A673 (cell line): ENCODE results near the gene SOX11. TPM values are rescaled to one million over a fixed set of nuclear protein-coding genes. Genes with fewer than 3 reads are reported as not detected.

ENCODE experiments used
- BruUV-seq: library from RNA; stranded (reverse); fragments of 400-500 nt; replicated peaks from 2 replicates; lab custom pipeline; 2021; lab: Mats Ljungman, UMichigan
- CTCF ChIA-PET: fragments of 300-600 bp; sonication (Branson Sonifier 250); formaldehyde crosslinking; loops from one replicate; lab custom pipeline; 2022; ENCODE audit warnings: antibody characterized with exemption; lab: Charles Lee
- POLR2A ChIA-PET: fragments of 300-600 bp; sonication (Branson Sonifier 250); formaldehyde crosslinking; loops from one replicate; lab custom pipeline; 2022; ENCODE audit warnings: antibody characterized with exemption; ENCODE audit not compliant: low non-redundant PET; lab: Charles Lee
- DNase-seq: peaks from one replicate; pipeline ENCODE4 v3.0.0-alpha.2; 2015; ENCODE audit warnings: low spot score
- H3K27ac ChIP-seq: fragments of 200-600 bp; sonication (generic); 2 replicates; pipeline ENCODE4 v1.5.1; 2016; ENCODE audit warnings: mixed run types, low read depth, mild to moderate bottlenecking, mixed read lengths, antibody characterized with exemption, low read length; ENCODE audit not compliant: poor library complexity, severe bottlenecking
- H3K27me3 ChIP-seq: fragments of 200-600 bp; sonication (generic); replicated peaks from 2 replicates; pipeline ENCODE4 v1.6.1; 2017; ENCODE audit warnings: mixed run types, low read depth, mild to moderate bottlenecking, mixed read lengths, antibody characterized with exemption, low read length; ENCODE audit not compliant: insufficient read depth, poor library complexity
- H3K36me3 ChIP-seq: fragments of 200-600 bp; sonication (generic); 2 replicates; pipeline ENCODE4 v1.6.1; 2016; ENCODE audit warnings: mixed run types, mild to moderate bottlenecking, mixed read lengths, antibody characterized with exemption, low read length; ENCODE audit not compliant: insufficient read depth, poor library complexity, severe bottlenecking
- H3K4me1 ChIP-seq: fragments of 200-600 bp; sonication (generic); 2 replicates; pipeline ENCODE4 v1.6.1; 2017; ENCODE audit warnings: mixed run types, mild to moderate bottlenecking, mixed read lengths, antibody characterized with exemption, low read length; ENCODE audit not compliant: insufficient read depth, poor library complexity, severe bottlenecking
- H3K4me3 ChIP-seq: fragments of 200-600 bp; sonication (generic); 2 replicates; pipeline ENCODE4 v1.5.1; 2016; ENCODE audit warnings: low read depth, mixed run types, mild to moderate bottlenecking, mixed read lengths, low read length; ENCODE audit not compliant: poor library complexity, severe bottlenecking
- H3K9me3 ChIP-seq: fragments of 200-600 bp; sonication (generic); 2 replicates; pipeline ENCODE4 v1.6.1; 2016; ENCODE audit warnings: mixed run types, low read depth, mild to moderate bottlenecking, mixed read lengths, antibody characterized with exemption, low read length; ENCODE audit not compliant: poor library complexity, severe bottlenecking
- EZH2 ChIP-seq: fragments of 200-600 bp; sonication (generic); IDR thresholded peaks from 2 replicates; pipeline ENCODE4 v1.6.1; 2017; ENCODE audit warnings: borderline replicate concordance, low read depth, mild to moderate bottlenecking, mixed read lengths, antibody characterized with exemption, low read length; ENCODE audit not compliant: poor library complexity, severe bottlenecking
- intact Hi-C: fragments of 100-400 bp; cut with micrococcal nuclease; formaldehyde crosslinking; loops from one replicate; pipeline ENCODE4 v1.10.0; 2022; ENCODE audit not compliant: unreplicated experiment
- total RNA-seq: library from RNA; stranded (reverse); gene quantifications from 2 replicates; pipeline ENCODE4 v1.2.3, GENCODE V29; 2021
- TF ChIP-seq, protein P1 (sequence below): fragments of 300-800, 200-600 bp; sonication (generic); conservative IDR thresholded peaks from 2 replicates; pipeline ENCODE4 v1.5.1; 2017; ENCODE audit warnings: low read depth, mild to moderate bottlenecking, antibody characterized with exemption, low read length, moderate library complexity, mixed read lengths

SOX11 gene
- total RNA-seq, 1 experiment from 2014 or later: 73.9 TPM

DNA sequence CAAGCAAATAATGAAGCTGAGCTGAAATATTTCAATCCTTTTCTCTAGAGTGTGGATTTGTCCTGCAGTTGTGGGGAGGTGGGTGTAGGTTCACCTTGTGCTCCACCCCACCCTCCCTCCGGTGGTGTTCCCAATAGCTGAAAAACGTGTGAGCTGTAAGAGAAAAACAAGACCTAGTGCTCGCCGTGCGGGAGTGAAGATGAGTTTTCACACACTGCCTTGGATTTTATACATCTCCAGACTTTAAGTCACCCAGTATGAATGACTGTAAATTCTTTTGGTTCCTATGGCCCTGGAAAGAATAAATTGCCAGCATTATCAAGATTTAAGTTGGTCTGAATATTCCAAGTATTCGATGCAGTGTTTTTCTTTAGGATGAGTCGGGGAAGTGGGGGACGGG, 1.9 kb upstream of the SOX11 start:
- Histone ChIP-seq H3K4me3 (peak overlapping the region; percentile 86), H3K36me3 (peaks cover 4% of the 10 kb centered on the region), H3K4me1 (no peaks in the 10 kb centered on the region), H3K9me3 (no peaks in the 10 kb centered on the region), H3K27me3 (no peaks in the 10 kb centered on the region), H3K27ac (peak overlapping the region; percentile 91)
- TF ChIP-seq EZH2: no peak
- TF ChIP-seq, protein P1, sequence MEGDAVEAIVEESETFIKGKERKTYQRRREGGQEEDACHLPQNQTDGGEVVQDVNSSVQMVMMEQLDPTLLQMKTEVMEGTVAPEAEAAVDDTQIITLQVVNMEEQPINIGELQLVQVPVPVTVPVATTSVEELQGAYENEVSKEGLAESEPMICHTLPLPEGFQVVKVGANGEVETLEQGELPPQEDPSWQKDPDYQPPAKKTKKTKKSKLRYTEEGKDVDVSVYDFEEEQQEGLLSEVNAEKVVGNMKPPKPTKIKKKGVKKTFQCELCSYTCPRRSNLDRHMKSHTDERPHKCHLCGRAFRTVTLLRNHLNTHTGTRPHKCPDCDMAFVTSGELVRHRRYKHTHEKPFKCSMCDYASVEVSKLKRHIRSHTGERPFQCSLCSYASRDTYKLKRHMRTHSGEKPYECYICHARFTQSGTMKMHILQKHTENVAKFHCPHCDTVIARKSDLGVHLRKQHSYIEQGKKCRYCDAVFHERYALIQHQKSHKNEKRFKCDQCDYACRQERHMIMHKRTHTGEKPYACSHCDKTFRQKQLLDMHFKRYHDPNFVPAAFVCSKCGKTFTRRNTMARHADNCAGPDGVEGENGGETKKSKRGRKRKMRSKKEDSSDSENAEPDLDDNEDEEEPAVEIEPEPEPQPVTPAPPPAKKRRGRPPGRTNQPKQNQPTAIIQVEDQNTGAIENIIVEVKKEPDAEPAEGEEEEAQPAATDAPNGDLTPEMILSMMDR: no peak
- DNase-seq: no peak
- intact Hi-C loops: loop anchor here (2.0 to 10.0 kb wide), 8 partner anchors 145 to 1955 kb away; no protein-coding TSS in a partner anchor
- ChIA-PET POLR2A (no interaction called here), CTCF (no interaction called here)
- BruUV-seq: no TSS peak

- ChIA-PET CTCF (no interaction called here), POLR2A (no interaction called here)
- intact Hi-C loops: loop anchor here (2.0 to 10.0 kb wide), 8 partner anchors 144 to 1956 kb away; no protein-coding TSS in a partner anchor
- Histone ChIP-seq H3K27ac (peak overlapping the region; percentile 91), H3K9me3 (no peaks in the 10 kb centered on the region), H3K36me3 (peaks cover 4% of the 10 kb centered on the region), H3K4me1 (no peaks in the 10 kb centered on the region), H3K4me3 (peak overlapping the region; percentile 86), H3K27me3 (no peaks in the 10 kb centered on the region)
- TF ChIP-seq, protein P1: no peak
- TF ChIP-seq EZH2: no peak
- no peak for DNase-seq
- BruUV-seq: TSS peak; percentile 66
These were observed 1.4 kb upstream of the SOX11 start for GRCh38 chr2:5690718-5691220.

DNA sequence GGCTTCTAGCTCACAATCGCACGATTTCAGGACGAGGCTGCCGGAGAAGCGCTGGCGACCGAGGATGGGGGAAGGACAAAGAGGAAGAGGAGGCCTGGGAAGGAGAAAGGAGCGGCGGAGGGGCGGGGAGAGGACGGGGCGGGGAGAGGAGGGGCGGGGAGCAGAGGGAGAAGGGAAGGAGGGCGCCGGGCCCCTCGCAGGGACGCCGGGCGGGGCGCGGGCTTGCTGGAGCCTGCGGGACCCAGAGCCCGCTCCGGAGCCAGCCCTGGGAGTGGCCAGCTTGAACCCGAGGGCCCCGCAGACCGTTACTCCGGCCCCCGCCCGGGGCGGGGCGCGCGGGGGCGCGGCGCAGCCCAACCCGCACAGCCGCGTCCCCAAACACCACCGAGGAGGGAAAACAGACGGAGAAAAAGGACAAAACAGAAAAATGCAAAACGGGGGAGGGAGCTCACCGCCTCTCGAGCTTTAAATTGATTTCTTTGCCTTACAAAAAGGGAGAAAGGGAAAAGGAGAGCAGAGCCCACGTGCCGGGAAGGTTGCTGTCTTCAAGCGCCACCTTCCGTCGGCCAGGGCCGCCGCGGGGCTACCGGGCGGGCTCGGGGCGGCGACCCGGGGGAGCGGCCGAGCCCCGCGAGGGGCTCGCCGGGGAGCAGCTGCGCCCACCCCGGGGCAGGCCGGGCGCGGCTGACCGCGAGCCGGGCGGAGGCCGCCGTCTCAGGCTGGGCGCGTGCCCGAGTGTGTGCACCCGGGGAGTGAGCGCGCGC, 781 bp upstream of the SOX11 start:
- TF ChIP-seq EZH2: no peak
- TF ChIP-seq, protein P1: peak; percentile 38
- no TSS peak for BruUV-seq
- ChIA-PET POLR2A (interaction anchor here (0.6 to 0.7 kb wide), 3 partner anchors 13 to 629 kb away, joined by 3 to 4 read pairs (median 3); no protein-coding TSS in a partner anchor), CTCF (no interaction called here)
- no peaks in the 10 kb centered on the region for H3K27me3 ChIP-seq
- H3K36me3 ChIP-seq: peaks cover 4% of the 10 kb centered on the region
- H3K27ac ChIP-seq: peak overlapping the region; percentile 91
- intact Hi-C loops: loop anchor here (2.0 to 10.0 kb wide), 8 partner anchors 143 to 1957 kb away; no protein-coding TSS in a partner anchor
- H3K4me3 ChIP-seq: peak overlapping the region; percentile 86
- H3K9me3 ChIP-seq: no peaks in the 10 kb centered on the region
- no peaks in the 10 kb centered on the region for H3K4me1 ChIP-seq
- peak; percentile 81 for DNase-seq
